Endodermal cell (in vitro differentiated cells): ENCODE data around the gene CDKN1A. TPM values are rescaled to one million over a fixed set of nuclear protein-coding genes. Genes with fewer than 3 reads are reported as not detected.

Source experiments
- DNase-seq: peaks from one replicate; pipeline ENCODE4 v3.0.0-alpha.2; 2017
- H3K27ac ChIP-seq: 2 replicates; pipeline ENCODE4 v1.5.1; 2013; ENCODE audit warnings: mild to moderate bottlenecking, low read depth, low read length, moderate library complexity
- H3K27me3 ChIP-seq: 2 replicates; pipeline ENCODE4 v1.6.1; 2013; ENCODE audit warnings: mild to moderate bottlenecking, low read length, moderate library complexity; ENCODE audit not compliant: insufficient read depth, control insufficient read depth, poor library complexity, severe bottlenecking
- H3K36me3 ChIP-seq: 2 replicates; pipeline ENCODE4 v1.7.0; 2013; ENCODE audit warnings: mild to moderate bottlenecking, low read length, moderate library complexity; ENCODE audit not compliant: control insufficient read depth, insufficient read depth
- H3K4me1 ChIP-seq: one replicate; pipeline ENCODE4 v1.7.0; 2013; ENCODE audit warnings: low read length; ENCODE audit not compliant: control insufficient read depth, insufficient read depth
- H3K4me3 ChIP-seq: 2 replicates; pipeline ENCODE4 v1.5.1; 2013; ENCODE audit warnings: mild to moderate bottlenecking, low read length, moderate library complexity
- H3K9ac ChIP-seq: 2 replicates; pipeline ENCODE4 v1.6.1; 2013; ENCODE audit warnings: mild to moderate bottlenecking, low read length, moderate library complexity; ENCODE audit not compliant: poor library complexity, severe bottlenecking; ENCODE audit errors: extremely low read depth
- H3K9me3 ChIP-seq: 2 replicates; pipeline ENCODE4 v1.6.1; 2013; ENCODE audit warnings: mild to moderate bottlenecking, low read length, moderate library complexity; ENCODE audit not compliant: control insufficient read depth
- H3K27ac Mint-ChIP-seq: 2 replicates; pipeline ENCODE4 v1.8.0; 2020; ENCODE audit warnings: mixed read lengths
- H3K27me3 Mint-ChIP-seq: 2 replicates; pipeline ENCODE4 v1.8.0; 2021; ENCODE audit warnings: mild to moderate bottlenecking, mixed read lengths; ENCODE audit not compliant: insufficient read depth
- H3K36me3 Mint-ChIP-seq: 2 replicates; pipeline ENCODE4 v1.8.0; 2020; ENCODE audit warnings: low read depth, mixed read lengths
- H3K4me1 Mint-ChIP-seq: 2 replicates; pipeline ENCODE4 v1.8.0; 2020; ENCODE audit warnings: mixed read lengths
- H3K4me3 Mint-ChIP-seq: 2 replicates; pipeline ENCODE4 v1.8.0; 2020; ENCODE audit warnings: mild to moderate bottlenecking, moderate library complexity, mixed read lengths
- H3K9me3 Mint-ChIP-seq: 2 replicates; pipeline ENCODE4 v1.8.0; 2020; ENCODE audit warnings: mild to moderate bottlenecking, mixed read lengths
- CTCF ChIP-seq: fragments of 200-600 bp; sonication (generic); conservative IDR thresholded peaks from 2 replicates; pipeline ENCODE4 v1.5.0; 2021; ENCODE audit warnings: antibody characterized with exemption, mild to moderate bottlenecking
- WGBS, 2 experiments: methylation state at CpG; one replicate each; pipeline versions ENCODE4 v1.1.5 to v1.1.7; 2013; ENCODE audit warnings: missing lambda C conversion rate in 2 of 2, mixed read lengths in 1 of 2; ENCODE audit not compliant: insufficient coverage in 1 of 2, insufficient read length in 1 of 2; 5-methylcytosine and 5-hydroxymethylcytosine counted together
- total RNA-seq, 2 donors: library from RNA; stranded (reverse); fragmentation: NEBNext Ultra II Directional in 1 of 2; extraction: Animal tissue kit (Norgen Biotek cat#: 25700) in 1 of 2; gene quantifications; 2 replicates in 1 of 2; 3 replicates in 1 of 2; pipeline ENCODE4 v1.2.1, GENCODE V29; 2021

Gene CDKN1A
- total RNA-seq, 2 donors from 2014 or later: 1.9 to 3.7 TPM

GRCh38 chr6:36683656-36684446, 5.3 kb downstream of the CDKN1A start:
- no peak for TF ChIP-seq CTCF
- peak overlapping the region; percentile 77 for H3K27ac ChIP-seq
- Mint-ChIP-seq H3K4me1 (peaks cover 4% of the 10 kb centered on the region), H3K27me3 (peaks cover 32% of the 10 kb centered on the region), H3K9me3 (no peaks in the 10 kb centered on the region), H3K27ac (no peak overlapping the region), H3K36me3 (no peaks in the 10 kb centered on the region), H3K4me3 (no peak overlapping the region)
- H3K4me1 ChIP-seq: peaks cover 3% of the 10 kb centered on the region
- H3K36me3 ChIP-seq: peaks cover 8% of the 10 kb centered on the region
- H3K9me3 ChIP-seq: no peaks in the 10 kb centered on the region
- peak; percentile 42 for DNase-seq
- H3K4me3 ChIP-seq: no peak overlapping the region
- H3K9ac ChIP-seq: no peak overlapping the region
- WGBS, 2 experiments: 95 to 96% methylated on average over 12 to 29 of the region's 29 CpGs
- peaks cover 38% of the 10 kb centered on the region for H3K27me3 ChIP-seq

- no peak for DNase-seq
- no peaks in the 10 kb centered on the region for H3K36me3 Mint-ChIP-seq
- Histone ChIP-seq H3K9ac (no peak overlapping the region), H3K36me3 (peaks cover 8% of the 10 kb centered on the region), H3K4me3 (no peak overlapping the region), H3K9me3 (no peaks in the 10 kb centered on the region), H3K4me1 (peaks cover 3% of the 10 kb centered on the region), H3K27ac (peak overlapping the region; percentile 77), H3K27me3 (peaks cover 32% of the 10 kb centered on the region)
- no peaks in the 10 kb centered on the region for H3K9me3 Mint-ChIP-seq
- no peak overlapping the region for H3K4me3 Mint-ChIP-seq
- TF ChIP-seq CTCF: no peak
- H3K4me1 Mint-ChIP-seq: peaks cover 2% of the 10 kb centered on the region
- 84 to 89% methylated on average over 5 to 6 of the region's 6 CpGs for WGBS, 2 experiments
- H3K27me3 Mint-ChIP-seq: peaks cover 27% of the 10 kb centered on the region
- H3K27ac Mint-ChIP-seq: no peak overlapping the region
Measured at GRCh38 chr6:36684447-36684812, 5.9 kb downstream of the CDKN1A start.

GRCh38 chr6:36685166-36685924, 6.8 kb downstream of the CDKN1A start:
- H3K27me3 Mint-ChIP-seq: peaks cover 20% of the 10 kb centered on the region
- H3K4me1 Mint-ChIP-seq: peaks cover 2% of the 10 kb centered on the region
- H3K4me3 Mint-ChIP-seq: no peak overlapping the region
- peaks cover 3% of the 10 kb centered on the region for H3K4me1 ChIP-seq
- H3K36me3 Mint-ChIP-seq: no peaks in the 10 kb centered on the region
- H3K27me3 ChIP-seq: peaks cover 23% of the 10 kb centered on the region
- H3K27ac ChIP-seq: no peak overlapping the region
- DNase-seq: peak; percentile 29
- H3K36me3 ChIP-seq: peaks cover 8% of the 10 kb centered on the region
- H3K4me3 ChIP-seq: no peak overlapping the region
- TF ChIP-seq CTCF: no peak
- no peak overlapping the region for H3K27ac Mint-ChIP-seq
- H3K9me3 Mint-ChIP-seq: no peaks in the 10 kb centered on the region
- H3K9me3 ChIP-seq: no peaks in the 10 kb centered on the region
- 93 to 95% methylated on average over 8 to 20 of the region's 20 CpGs for WGBS, 2 experiments
- H3K9ac ChIP-seq: no peak overlapping the region
